GM19438 (cell line): ENCODE measurements around the gene SNX2.
"Not testable (repeated sequence)": the region's sequence is repeated elsewhere in the genome, so short reads cannot be mapped to it uniquely, and the experiment has no call there.

ENCODE experiments used
- ATAC-seq: cut with Tn5 transposase; IDR thresholded peaks from one replicate; pipeline ENCODE4 v1.9.1; 2021; ENCODE audit warnings: low read depth; ENCODE audit not compliant: unreplicated experiment

The SNX2 gene

DNA sequence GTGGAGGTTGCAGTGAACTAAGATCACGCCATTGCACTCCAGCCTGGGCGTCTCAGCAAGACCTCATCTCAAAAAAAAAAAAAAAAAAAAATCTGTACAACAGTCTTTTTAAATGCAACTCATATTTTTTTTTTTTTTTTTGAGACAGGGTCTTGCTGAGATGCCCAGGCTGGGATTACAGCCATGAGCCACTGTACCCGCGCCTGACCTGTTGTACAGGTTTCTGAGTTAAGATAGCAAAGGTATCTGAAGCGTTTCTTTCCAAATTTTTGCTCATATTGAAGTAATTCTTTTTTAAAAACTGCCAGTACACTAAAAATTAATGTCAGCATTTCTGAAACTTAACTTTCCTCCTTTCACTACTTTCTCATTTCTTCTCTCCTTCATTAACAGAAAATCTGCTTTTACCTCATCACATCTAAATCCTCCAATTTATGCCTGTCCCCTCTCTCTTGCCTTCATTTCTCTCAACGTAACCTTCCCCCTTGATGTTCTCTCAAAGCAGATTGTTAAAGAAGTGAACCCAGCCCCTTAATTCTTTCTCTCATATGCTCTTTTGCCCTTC, 67.2 kb downstream of the SNX2 start:
- no peak for ATAC-seq

GRCh38 chr5:122844136-122844909, 69.4 kb downstream of the SNX2 start:
- no peak for ATAC-seq

DNA sequence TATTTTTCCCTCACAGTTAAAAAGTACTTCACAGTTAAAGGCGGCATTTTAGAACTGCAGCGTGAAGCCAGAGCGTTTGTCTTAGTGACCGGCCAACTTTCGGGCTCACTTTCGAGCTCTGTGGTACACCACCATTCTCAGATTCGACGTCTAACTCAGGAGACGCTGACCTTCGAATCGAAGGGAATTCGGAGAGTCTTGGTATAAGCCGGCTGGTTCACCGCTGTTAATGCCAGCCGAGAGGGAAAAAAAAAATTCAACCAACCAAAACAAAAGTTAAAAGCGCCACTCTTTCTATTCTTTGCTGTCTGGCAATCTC, 70.0 kb downstream of the SNX2 start:
- peak; percentile 55 for ATAC-seq

- ATAC-seq, result peak; percentile 82
These were observed 70.6 kb downstream of the SNX2 start, which contains the start of gene SNX24 for GRCh38 chr5:122845229-122846050. Gene SNX24 (plus strand): TSS chr5:122845613. CDS start chr5:122845634, 21 bp downstream.

DNA sequence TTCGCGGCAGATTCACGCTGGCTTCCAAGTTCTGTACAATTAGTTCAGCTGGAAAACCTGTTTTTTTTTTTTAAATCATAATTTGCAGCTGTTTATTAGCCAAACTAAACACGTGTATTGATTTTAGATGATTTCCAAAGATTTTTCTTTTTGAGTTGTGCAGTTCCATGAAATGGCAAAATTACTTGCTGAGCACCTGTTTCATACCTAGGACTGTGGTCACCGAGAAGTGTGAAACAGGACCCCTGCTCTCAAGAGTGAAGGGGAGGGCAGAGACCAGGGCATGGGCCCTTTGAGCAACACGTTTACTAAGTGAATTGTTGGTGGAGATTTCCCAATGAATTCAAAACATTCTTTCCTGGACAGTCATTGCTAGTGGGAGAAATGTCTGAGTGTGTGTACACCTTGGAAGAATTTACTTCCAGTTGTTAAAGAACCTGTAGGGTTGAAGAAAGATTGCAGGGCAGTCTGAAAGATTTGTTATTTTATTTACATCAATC, 71.2 kb downstream of the SNX2 start:
- ATAC-seq, result no peak

GRCh38 chr5:122847687-122848081, 72.8 kb downstream of the SNX2 start:
- no peak for ATAC-seq

GRCh38 chr5:122849771-122850170, 74.9 kb downstream of the SNX2 start:
- no peak for ATAC-seq

- not testable (repeated sequence) for ATAC-seq
These were observed 82.7 kb downstream of the SNX2 start for GRCh38 chr5:122857538-122857937.

- no peak for ATAC-seq
These were observed 83.6 kb downstream of the SNX2 start for GRCh38 chr5:122858451-122858850.

DNA sequence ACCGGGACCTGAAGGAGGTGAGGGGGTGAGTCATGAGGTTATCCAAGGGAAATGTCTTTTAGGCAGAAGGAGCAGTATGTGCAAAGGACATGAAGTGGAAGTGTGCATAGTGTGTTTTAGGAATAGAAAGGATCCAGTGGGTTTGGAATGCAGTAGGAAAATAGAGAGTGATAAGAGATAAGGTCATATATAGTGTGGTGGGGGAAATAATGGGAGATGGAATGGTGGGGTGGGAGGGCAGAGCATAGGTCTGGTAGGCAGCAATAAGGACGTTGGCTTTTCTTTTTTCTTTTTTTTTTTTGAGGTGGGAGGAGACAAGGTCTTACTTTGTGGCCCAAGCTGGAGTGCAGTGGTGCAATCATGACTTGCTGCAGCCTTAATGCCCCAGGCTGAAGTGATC, 88.4 kb downstream of the SNX2 start:
- ATAC-seq, result no peak

- ATAC-seq, result no peak
These were observed 88.8 kb downstream of the SNX2 start for GRCh38 chr5:122863721-122864120.

- no peak for ATAC-seq
These were observed 89.5 kb downstream of the SNX2 start for GRCh38 chr5:122864400-122864799.

- ATAC-seq, result no peak
These were observed 90.0 kb downstream of the SNX2 start for GRCh38 chr5:122864842-122865241.

- ATAC-seq, result no peak
These were observed 95.5 kb downstream of the SNX2 start for GRCh38 chr5:122870219-122870856.

GRCh38 chr5:122871661-122872060, 96.8 kb downstream of the SNX2 start:
- no peak for ATAC-seq

GRCh38 chr5:122874179-122874875, 99.4 kb downstream of the SNX2 start:
- ATAC-seq, result no peak

- no peak for ATAC-seq
These were observed 102.6 kb downstream of the SNX2 start for GRCh38 chr5:122877518-122877917.

GRCh38 chr5:122879076-122879475, 104.2 kb downstream of the SNX2 start:
- ATAC-seq, result no peak
